ENCODE data around the gene PAQR5.

PAQR5 gene

GRCh38 chr15:69394556-69395282, 96.0 kb downstream of the PAQR5 start:
- DNase-seq, result peak; percentile 87

- no peak for DNase-seq
Measured at GRCh38 chr15:69395460-69395859, 96.7 kb downstream of the PAQR5 start.

GRCh38 chr15:69395991-69396390, 97.3 kb downstream of the PAQR5 start:
- no peak for DNase-seq

GRCh38 chr15:69398491-69398891, 99.8 kb downstream of the PAQR5 start:
- no peak for DNase-seq

GRCh38 chr15:69400850-69401249, 102.1 kb downstream of the PAQR5 start:
- DNase-seq, result no peak

GRCh38 chr15:69402816-69403215, 104.1 kb downstream of the PAQR5 start:
- no peak for DNase-seq

- DNase-seq, result no peak
Measured at GRCh38 chr15:69403594-69403993, 104.9 kb downstream of the PAQR5 start.

- DNase-seq, result no peak
Measured at GRCh38 chr15:69405110-69405509, 106.4 kb downstream of the PAQR5 start.

- no peak for DNase-seq
Measured at GRCh38 chr15:69407719-69408400, 109.1 kb downstream of the PAQR5 start.

- DNase-seq, result no peak
Measured at GRCh38 chr15:69408841-69409240, 110.1 kb downstream of the PAQR5 start.

- DNase-seq, result no peak
Measured at GRCh38 chr15:69410248-69410874, 111.6 kb downstream of the PAQR5 start.

- no peak for DNase-seq
Measured at GRCh38 chr15:69412274-69412673, 113.6 kb downstream of the PAQR5 start.

GRCh38 chr15:69412701-69413100, 114.0 kb downstream of the PAQR5 start:
- no peak for DNase-seq

- DNase-seq, result peak; percentile 95
Measured at GRCh38 chr15:69413822-69414700, 115.3 kb downstream of the PAQR5 start, which contains the start of gene KIF23. KIF23 (plus strand) TSS chr15:69414349; CDS start chr15:69414466, 117 bp downstream.

GRCh38 chr15:69414701-69415167, 116.0 kb downstream of the PAQR5 start:
- peak; percentile 53 for DNase-seq

- DNase-seq, result no peak
Measured at GRCh38 chr15:69415381-69415780, 116.7 kb downstream of the PAQR5 start.

GRCh38 chr15:69417581-69417980, 118.9 kb downstream of the PAQR5 start:
- no peak for DNase-seq

- no peak for DNase-seq
Measured at GRCh38 chr15:69421498-69421897, 122.8 kb downstream of the PAQR5 start.

GRCh38 chr15:69422336-69422895, 123.7 kb downstream of the PAQR5 start:
- no peak for DNase-seq

- DNase-seq, result no peak
Measured at GRCh38 chr15:69424001-69424400, 125.3 kb downstream of the PAQR5 start.

GRCh38 chr15:69424748-69425413, 126.2 kb downstream of the PAQR5 start:
- no peak for DNase-seq

- DNase-seq, result no peak
Measured at GRCh38 chr15:69433831-69434230, 135.1 kb downstream of the PAQR5 start.
